ENCODE data around the gene DOK6.

- no peak for TF ChIP-seq KDM6A (CRISPR knock-in tag; IDR thresholded peaks at IDR 0.05; ENCODE audit: low read depth)
- no peak for TF ChIP-seq MAX (IDR thresholded peaks at IDR 0.05)
- no peak for TF ChIP-seq DNMT1 (CRISPR knock-in tag; IDR thresholded peaks at IDR 0.05)
- no peak for TF ChIP-seq ZFP91 (CRISPR knock-in tag; IDR thresholded peaks at IDR 0.05; ENCODE audit: borderline replicate concordance)
- TF ChIP-seq ZBTB38 (CRISPR knock-in tag; IDR thresholded peaks at IDR 0.05), result no peak
These were observed 213 bp downstream of the DOK6 start for GRCh38 chr18:69400976-69401225.
